Trophoblast cell (in vitro differentiated cells and primary cell): ENCODE results near the gene TMCO2.

ENCODE experiments used
- DNase-seq, 2 donors: peaks; one replicate each; pipeline ENCODE4 v3.0.0-alpha.2; 2016
- H2AFZ ChIP-seq: 2 replicates; pipeline ENCODE4 v1.6.1; 2013; ENCODE audit warnings: low read length, moderate library complexity, mild to moderate bottlenecking; ENCODE audit not compliant: insufficient read depth, poor library complexity
- H2AK5ac ChIP-seq: 2 replicates; pipeline ENCODE4 v1.6.1; 2013; ENCODE audit warnings: mild to moderate bottlenecking, low read length
- H2BK120ac ChIP-seq: 2 replicates; pipeline ENCODE4 v1.6.1; 2013; ENCODE audit warnings: low read length, mild to moderate bottlenecking, moderate library complexity; ENCODE audit not compliant: insufficient read depth, poor library complexity
- H2BK12ac ChIP-seq: 2 replicates; pipeline ENCODE4 v1.6.1; 2013; ENCODE audit warnings: mild to moderate bottlenecking, low read length, moderate library complexity
- H2BK5ac ChIP-seq: 2 replicates; pipeline ENCODE4 v1.6.1; 2013; ENCODE audit warnings: low read length, low read depth, moderate library complexity, mild to moderate bottlenecking; ENCODE audit not compliant: poor library complexity
- H3K14ac ChIP-seq: 2 replicates; pipeline ENCODE4 v1.6.1; 2013; ENCODE audit warnings: mild to moderate bottlenecking, low read length
- H3K18ac ChIP-seq: 2 replicates; pipeline ENCODE4 v1.6.1; 2013; ENCODE audit warnings: mild to moderate bottlenecking, low read length
- H3K23ac ChIP-seq: 2 replicates; pipeline ENCODE4 v1.6.1; 2013; ENCODE audit warnings: low read length
- H3K27ac ChIP-seq: 2 replicates; pipeline ENCODE4 v1.5.1; 2013; ENCODE audit warnings: low read depth, mild to moderate bottlenecking, inconsistent platforms, low read length, moderate library complexity
- H3K27me3 ChIP-seq: 2 replicates; pipeline ENCODE4 v1.6.1; 2013; ENCODE audit warnings: inconsistent platforms, mild to moderate bottlenecking, low read length, moderate library complexity; ENCODE audit not compliant: insufficient read depth
- H3K36me3 ChIP-seq, 2 experiments: 1 replicate in 1 of 2; 2 replicates in 1 of 2; pipeline ENCODE4 v1.6.1; 2013; ENCODE audit warnings: low read length in 2 of 2, mild to moderate bottlenecking in 2 of 2, moderate library complexity in 1 of 2; ENCODE audit not compliant: insufficient read depth in 2 of 2, control insufficient read depth in 1 of 2
- H3K4ac ChIP-seq: 2 replicates; pipeline ENCODE4 v1.6.1; 2013; ENCODE audit warnings: low read depth, mild to moderate bottlenecking, low read length, moderate library complexity
- H3K4me1 ChIP-seq, 2 experiments: 1 replicate in 1 of 2; 2 replicates in 1 of 2; pipeline ENCODE4 v1.6.1; 2013; ENCODE audit warnings: low read length in 2 of 2, mild to moderate bottlenecking in 2 of 2, moderate library complexity in 1 of 2; ENCODE audit not compliant: insufficient read depth in 2 of 2, control insufficient read depth in 1 of 2
- H3K4me2 ChIP-seq: 2 replicates; pipeline ENCODE4 v1.6.1; 2013; ENCODE audit warnings: inconsistent platforms, mild to moderate bottlenecking, low read length, moderate library complexity
- H3K4me3 ChIP-seq: 2 replicates; pipeline ENCODE4 v1.5.1; 2013; ENCODE audit warnings: mild to moderate bottlenecking, low read depth, low read length, inconsistent platforms
- H3K79me1 ChIP-seq: one replicate; pipeline ENCODE4 v1.6.1; 2013; ENCODE audit warnings: low read length
- H3K79me2 ChIP-seq: 2 replicates; pipeline ENCODE4 v1.6.1; 2013; ENCODE audit warnings: low read length, mild to moderate bottlenecking; ENCODE audit not compliant: control insufficient read depth, insufficient read depth, poor library complexity
- H3K9ac ChIP-seq: 2 replicates; pipeline ENCODE4 v1.6.1; 2013; ENCODE audit warnings: mild to moderate bottlenecking, low read length
- H3K9me3 ChIP-seq: 2 replicates; pipeline ENCODE4 v1.6.1; 2013; ENCODE audit warnings: low read depth, mild to moderate bottlenecking, control low read depth, inconsistent platforms, low read length; ENCODE audit not compliant: insufficient read depth
- H4K12ac ChIP-seq: 2 replicates; pipeline ENCODE4 v1.6.1; 2013; ENCODE audit warnings: low read depth, mild to moderate bottlenecking, low read length, moderate library complexity
- H4K8ac ChIP-seq: 2 replicates; pipeline ENCODE4 v1.6.1; 2013; ENCODE audit warnings: low read depth, mild to moderate bottlenecking, low read length, moderate library complexity
- H4K91ac ChIP-seq: one replicate; pipeline ENCODE4 v1.6.1; 2013; ENCODE audit warnings: low read depth, mild to moderate bottlenecking, low read length, moderate library complexity
- WGBS: extraction: QIAGEN DNeasy Blood & Tissue Kit; methylation state at CpG from one replicate; pipeline ENCODE4 v1.1.7; 2013; ENCODE audit warnings: missing lambda C conversion rate; ENCODE audit not compliant: insufficient read length, insufficient coverage; ENCODE audit errors: extremely low coverage; 5-methylcytosine and 5-hydroxymethylcytosine counted together

Gene TMCO2

DNA sequence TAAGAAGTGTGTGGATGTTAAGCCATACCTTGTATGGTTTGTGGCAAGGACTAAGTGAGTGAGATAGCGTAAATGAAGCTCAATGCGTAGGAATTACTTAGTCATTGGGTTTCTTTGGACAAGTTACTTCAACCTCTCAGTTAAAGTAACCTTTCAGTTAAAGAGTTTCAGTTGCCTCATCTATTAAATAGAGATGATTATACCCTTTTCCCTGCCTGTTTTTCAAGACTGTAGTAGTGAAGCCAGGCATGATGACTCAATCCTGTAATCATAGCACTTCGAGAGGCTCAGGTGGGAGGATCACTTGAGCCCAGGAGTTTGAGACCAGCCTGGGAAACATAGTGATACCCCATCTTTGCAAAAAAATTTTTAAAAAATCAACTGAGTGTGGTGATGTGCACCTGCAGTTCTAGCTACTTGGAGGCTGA, 16.6 kb downstream of the TMCO2 start:
- Histone ChIP-seq H3K9ac (no peak overlapping the region), H4K91ac (no peak overlapping the region), H3K36me3 (peaks cover 26 to 27% of the 10 kb centered on the region in 2 experiments), H2AK5ac (no peak overlapping the region), H3K27ac (no peak overlapping the region), H3K4me1 (no peaks in the 10 kb centered on the region), H2BK120ac (no peak overlapping the region), H3K4ac (no peak overlapping the region), H3K14ac (no peak overlapping the region), H3K79me2 (no peaks in the 10 kb centered on the region), H4K12ac (no peak overlapping the region), H4K8ac (no peak overlapping the region), H3K4me3 (no peak overlapping the region), H2BK12ac (no peak overlapping the region), H3K4me2 (no peak overlapping the region), H3K23ac (no peak overlapping the region), H3K27me3 (no peaks in the 10 kb centered on the region), H2BK5ac (no peak overlapping the region), H3K9me3 (no peaks in the 10 kb centered on the region), H3K79me1 (no peaks in the 10 kb centered on the region), H3K18ac (no peak overlapping the region), H2AFZ (no peak overlapping the region)
- no peak for DNase-seq
- WGBS = no CpG with 5 or more reads among the region's 3 CpGs

DNA sequence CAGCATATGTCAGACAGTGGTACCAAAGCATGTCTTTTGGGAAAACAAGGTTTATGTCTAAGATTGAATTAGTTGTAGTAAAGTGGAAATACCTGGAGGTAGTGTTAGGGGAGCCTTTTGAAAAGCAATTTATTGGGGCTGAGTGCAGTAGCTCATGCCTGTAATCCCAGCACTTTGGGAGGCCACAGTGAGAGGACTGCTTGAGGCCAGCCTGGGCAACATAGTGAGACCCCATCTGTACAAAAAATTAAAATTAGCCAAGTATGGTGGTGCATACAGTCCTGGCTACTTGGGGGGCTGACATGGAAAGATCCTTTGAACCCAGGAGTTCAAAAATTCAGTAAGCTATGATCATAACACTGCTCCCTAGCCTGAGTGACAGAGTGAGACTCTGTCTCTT, 17.6 kb downstream of the TMCO2 start:
- no peaks in the 10 kb centered on the region for H3K27me3 ChIP-seq
- no peak overlapping the region for H2BK5ac ChIP-seq

DNA sequence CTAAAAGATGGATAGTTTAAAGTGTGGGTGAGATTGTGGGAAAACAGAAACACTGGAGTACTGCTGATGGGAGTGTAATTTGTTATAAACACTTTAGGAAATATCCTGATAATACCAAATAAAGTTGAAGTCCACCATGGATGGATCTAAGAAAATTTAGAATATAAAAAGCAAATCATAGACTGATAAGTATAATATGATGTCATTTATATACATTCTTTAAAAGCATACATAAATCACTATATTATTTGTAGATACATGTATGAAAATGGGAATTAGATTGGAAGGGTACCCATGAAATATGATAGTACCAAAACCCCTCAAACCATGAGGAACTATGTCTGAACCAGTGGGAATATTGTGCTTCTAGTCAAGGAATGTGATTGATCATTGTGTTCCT, 18.2 kb downstream of the TMCO2 start:
- H3K27me3 ChIP-seq = no peaks in the 10 kb centered on the region

More for the DNA sequence above, 17.6 kb downstream of the TMCO2 start:
- H2AK5ac ChIP-seq = no peak overlapping the region
- no peak overlapping the region for H3K4me3 ChIP-seq
- no peaks in the 10 kb centered on the region for H3K79me2 ChIP-seq
- H3K4ac ChIP-seq = no peak overlapping the region
- no peak overlapping the region for H3K27ac ChIP-seq
- H3K4me1 ChIP-seq = no peaks in the 10 kb centered on the region
- H3K36me3 ChIP-seq = peaks cover 21 to 23% of the 10 kb centered on the region in 2 experiments
- H3K14ac ChIP-seq = no peak overlapping the region
- H2AFZ ChIP-seq = no peak overlapping the region
- H3K18ac ChIP-seq = no peak overlapping the region
- no peaks in the 10 kb centered on the region for H3K79me1 ChIP-seq
- H3K4me2 ChIP-seq = no peak overlapping the region
- H4K8ac ChIP-seq = no peak overlapping the region
- H2BK120ac ChIP-seq = no peak overlapping the region
- H4K12ac ChIP-seq = no peak overlapping the region
- no peak overlapping the region for H3K23ac ChIP-seq
- H2BK12ac ChIP-seq = no peak overlapping the region
- H3K9me3 ChIP-seq = no peaks in the 10 kb centered on the region
- no peak overlapping the region for H3K9ac ChIP-seq
- no peak overlapping the region for H4K91ac ChIP-seq
- no peak for DNase-seq

DNA sequence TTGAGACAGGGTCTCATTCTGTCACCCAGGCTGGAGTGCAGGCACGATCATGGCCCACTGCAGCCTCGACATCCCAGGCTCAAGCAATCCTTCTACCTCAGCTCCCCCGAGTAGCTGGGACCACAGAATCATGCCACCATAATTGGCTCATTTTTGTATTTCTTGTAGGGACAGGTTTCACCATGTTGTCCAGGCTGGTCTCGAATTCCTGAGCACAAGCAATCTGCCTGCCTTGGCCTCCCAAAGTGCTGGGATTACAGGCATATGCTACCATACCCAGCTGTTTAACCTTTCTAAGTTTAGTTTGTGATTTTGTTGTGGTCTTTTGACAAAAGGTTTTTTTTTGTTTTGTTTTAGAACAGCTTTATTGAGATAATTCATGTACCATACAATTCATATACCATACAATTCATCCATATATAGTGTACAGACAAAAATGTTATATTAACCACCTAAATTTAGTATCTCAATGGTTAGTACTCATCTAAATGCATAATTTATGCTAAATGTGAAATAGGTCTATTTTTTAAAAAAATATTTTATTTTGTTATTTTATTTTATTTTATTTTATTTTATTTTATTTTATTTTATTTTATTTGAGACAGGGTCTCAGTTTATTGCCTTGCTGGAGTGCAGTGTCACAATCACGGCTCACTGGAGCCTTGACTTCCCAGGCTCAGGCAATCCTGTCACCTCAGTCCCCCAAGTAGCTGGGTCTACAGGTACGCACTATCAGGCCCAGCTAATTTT, 19.2 kb downstream of the TMCO2 start:
- Histone ChIP-seq H2BK5ac (no peak overlapping the region), H3K23ac (no peak overlapping the region), H3K27ac (no peak overlapping the region), H4K91ac (no peak overlapping the region), H3K14ac (no peak overlapping the region), H4K12ac (no peak overlapping the region), H3K36me3 (peaks cover 19 to 23% of the 10 kb centered on the region in 2 experiments), H2BK120ac (no peak overlapping the region), H2BK12ac (no peak overlapping the region), H3K4me1 (no peaks in the 10 kb centered on the region), H3K4me3 (no peak overlapping the region), H2AFZ (no peak overlapping the region), H3K79me1 (no peaks in the 10 kb centered on the region), H3K27me3 (no peaks in the 10 kb centered on the region), H3K18ac (no peak overlapping the region), H4K8ac (no peak overlapping the region), H3K9me3 (no peaks in the 10 kb centered on the region), H3K9ac (no peak overlapping the region), H3K79me2 (no peaks in the 10 kb centered on the region), H2AK5ac (no peak overlapping the region), H3K4me2 (no peak overlapping the region), H3K4ac (no peak overlapping the region)
- no CpG with 5 or more reads among the region's 6 CpGs for WGBS
- no peak for DNase-seq

More for the DNA sequence above, 18.2 kb downstream of the TMCO2 start:
- no peak overlapping the region for H2AFZ ChIP-seq
- H3K9me3 ChIP-seq = no peaks in the 10 kb centered on the region
- no peak overlapping the region for H4K12ac ChIP-seq
- H3K4me3 ChIP-seq = no peak overlapping the region
- no peak overlapping the region for H3K27ac ChIP-seq
- H3K79me1 ChIP-seq = no peaks in the 10 kb centered on the region
- no peaks in the 10 kb centered on the region for H3K4me1 ChIP-seq
- H4K91ac ChIP-seq = no peak overlapping the region
- peaks cover 24 to 27% of the 10 kb centered on the region in 2 experiments for H3K36me3 ChIP-seq
- no peak overlapping the region for H3K23ac ChIP-seq
- no peak overlapping the region for H2BK12ac ChIP-seq
- DNase-seq = no peak
- no peak overlapping the region for H2AK5ac ChIP-seq
- H3K18ac ChIP-seq = no peak overlapping the region
- H2BK5ac ChIP-seq = no peak overlapping the region
- H3K14ac ChIP-seq = no peak overlapping the region
- no peak overlapping the region for H3K4me2 ChIP-seq
- H3K9ac ChIP-seq = no peak overlapping the region
- no peaks in the 10 kb centered on the region for H3K79me2 ChIP-seq
- no peak overlapping the region for H4K8ac ChIP-seq
- H3K4ac ChIP-seq = no peak overlapping the region
- H2BK120ac ChIP-seq = no peak overlapping the region
